ENCODE results near the gene EFL1.
"Not testable (repeated sequence)": the region's sequence is repeated elsewhere in the genome, so short reads cannot be mapped to it uniquely, and the experiment has no call there.

EFL1 gene

DNA sequence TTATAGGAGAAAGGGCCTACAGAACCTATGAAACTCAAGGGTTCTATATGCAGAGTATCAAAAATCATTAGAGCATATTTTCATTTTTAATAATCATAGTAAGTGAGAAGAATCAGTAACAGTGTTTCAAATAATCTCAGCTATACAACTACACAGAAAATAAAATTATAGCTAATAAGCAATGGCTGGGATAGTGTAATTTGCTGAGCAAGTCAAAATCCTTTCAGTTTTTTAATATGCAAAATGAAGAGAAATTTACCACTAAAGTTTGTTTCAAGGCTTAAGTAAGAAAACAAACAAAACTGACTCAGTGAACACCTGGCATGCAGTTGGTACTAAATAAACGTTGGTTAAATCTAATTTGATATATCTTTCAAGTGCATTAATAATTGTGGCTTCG, 66.2 kb downstream of the EFL1 start:
- no peak for DNase-seq (ENCODE audit: low spot score)

DNA sequence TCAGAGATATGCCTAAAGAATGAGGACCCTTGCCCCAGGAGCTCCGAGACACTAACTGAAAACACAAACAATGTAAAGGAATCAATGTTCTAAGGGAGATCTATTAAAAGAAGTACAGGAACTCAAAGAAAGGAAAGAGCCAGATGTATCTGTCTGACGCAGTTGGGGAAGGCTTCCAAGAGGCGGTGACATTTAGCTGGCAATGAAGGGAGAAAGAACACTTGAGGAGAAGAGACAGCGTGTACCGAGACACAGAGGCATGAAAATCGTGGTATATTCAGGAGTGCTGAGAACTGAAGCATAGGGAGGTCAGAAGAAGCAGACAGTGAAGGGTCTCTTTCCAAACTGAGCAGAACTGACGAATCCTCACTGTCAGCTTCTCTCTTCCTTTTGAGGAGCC, 66.7 kb downstream of the EFL1 start:
- DNase-seq (ENCODE audit: low spot score): not testable (repeated sequence)

DNA sequence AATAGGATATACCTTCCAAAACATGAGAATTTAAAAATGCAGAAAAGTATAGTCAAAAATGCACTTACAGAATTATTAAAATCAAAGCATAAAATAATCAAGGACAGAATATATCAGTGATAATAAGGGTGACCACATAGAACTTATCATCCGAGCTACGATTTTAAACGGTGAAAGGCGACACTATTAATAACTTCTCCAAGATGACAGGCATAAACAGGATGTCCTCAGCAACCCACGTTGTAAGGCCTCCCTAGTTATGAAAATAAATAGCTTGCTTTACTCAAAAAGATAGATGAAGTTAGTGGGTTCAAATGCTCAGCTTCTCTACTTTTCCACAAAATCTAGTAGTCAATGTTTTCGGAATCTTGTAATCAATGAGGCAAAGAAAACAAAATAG, 68.0 kb downstream of the EFL1 start:
- not testable (repeated sequence) for DNase-seq (ENCODE audit: low spot score)

DNA sequence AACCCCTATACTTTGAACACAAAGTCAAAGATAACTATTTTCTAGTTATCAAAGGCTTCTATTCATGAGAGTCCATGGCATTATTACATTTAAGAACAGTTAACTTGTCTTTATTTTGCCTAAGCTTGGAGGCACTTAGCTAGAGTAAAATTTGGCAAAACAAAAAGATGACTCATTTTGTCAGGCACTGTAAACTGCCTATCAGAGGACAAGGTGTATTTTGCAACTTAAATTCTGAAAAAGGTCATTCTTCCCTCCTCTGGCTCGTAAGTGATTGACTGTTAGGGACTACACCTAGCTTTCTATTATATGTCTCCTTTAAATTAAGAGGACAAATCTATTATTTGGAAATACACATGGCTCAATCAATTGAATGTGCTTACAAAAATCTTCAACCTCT, 69.1 kb downstream of the EFL1 start:
- DNase-seq (ENCODE audit: low spot score): not testable (repeated sequence)

DNA sequence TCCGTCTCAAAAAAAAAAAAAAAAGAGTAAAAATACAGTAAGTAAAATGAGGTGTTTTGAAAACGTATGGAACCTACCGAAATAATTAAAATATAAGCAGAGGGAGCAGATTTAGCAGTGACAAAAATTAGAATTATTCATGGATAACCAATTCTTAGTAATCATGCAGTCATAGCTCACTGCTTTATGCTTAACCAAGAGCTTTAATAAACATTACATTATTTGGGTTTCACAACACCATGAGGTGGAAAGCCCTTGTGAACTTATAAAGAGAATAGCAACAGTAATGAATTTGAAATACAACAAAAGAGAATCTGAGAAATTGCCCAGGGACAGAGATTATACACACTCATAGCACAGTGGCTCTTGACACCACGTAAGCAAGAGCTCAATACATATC, 70.1 kb downstream of the EFL1 start:
- not testable (repeated sequence) for DNase-seq (ENCODE audit: low spot score)

DNA sequence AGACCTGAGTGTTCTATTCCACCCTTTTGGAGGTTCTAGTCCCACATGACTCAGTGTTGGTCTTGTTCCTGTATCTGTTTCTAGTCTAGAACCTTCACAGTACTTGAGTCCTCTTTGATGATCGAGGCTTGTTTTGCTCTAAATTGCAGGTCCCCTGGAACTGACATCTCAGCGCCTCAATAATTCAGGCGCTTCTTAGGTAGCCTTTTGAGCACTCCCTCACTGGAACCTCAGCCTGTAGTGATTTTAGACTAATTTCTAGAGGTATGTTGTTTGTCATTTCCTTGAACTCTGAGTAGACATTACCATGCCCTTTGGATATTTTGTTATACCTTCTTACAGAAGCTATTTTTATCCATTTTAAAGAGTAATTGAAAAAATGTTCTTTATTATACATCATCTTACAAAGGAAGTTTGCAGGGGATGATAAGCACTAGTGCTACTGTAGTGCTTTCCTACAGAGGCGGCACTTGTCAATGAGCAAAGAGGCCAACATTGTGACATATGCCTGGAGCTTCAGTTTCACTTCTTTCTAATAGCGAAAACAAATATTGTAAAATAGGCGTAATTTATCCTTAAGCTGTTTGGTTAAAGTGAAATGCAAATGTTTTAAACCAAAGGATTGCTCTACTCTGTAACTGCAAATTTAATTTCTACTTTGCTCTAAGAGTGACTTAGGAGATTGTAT, 75.7 kb downstream of the EFL1 start:
- DNase-seq (ENCODE audit: low spot score): no peak

DNA sequence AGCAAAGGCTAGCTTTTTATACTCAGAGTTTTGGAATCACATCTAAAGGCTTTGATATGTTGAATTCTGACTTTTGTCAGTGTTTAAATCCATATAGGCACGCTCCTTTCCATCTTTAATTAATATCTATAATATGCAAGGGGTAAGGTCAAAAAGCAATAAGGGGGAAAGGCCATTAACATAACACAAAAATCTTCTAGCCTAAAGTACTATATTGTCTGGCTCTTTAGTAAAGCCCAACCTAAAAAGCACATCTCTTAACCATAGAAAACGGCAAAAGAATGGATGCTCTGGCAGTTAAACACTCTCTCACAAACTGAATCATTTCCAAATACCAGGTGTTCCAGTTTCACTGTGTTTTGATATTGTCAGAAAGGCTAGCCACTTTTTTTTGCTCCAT, 76.4 kb downstream of the EFL1 start:
- DNase-seq (ENCODE audit: low spot score): no peak

DNA sequence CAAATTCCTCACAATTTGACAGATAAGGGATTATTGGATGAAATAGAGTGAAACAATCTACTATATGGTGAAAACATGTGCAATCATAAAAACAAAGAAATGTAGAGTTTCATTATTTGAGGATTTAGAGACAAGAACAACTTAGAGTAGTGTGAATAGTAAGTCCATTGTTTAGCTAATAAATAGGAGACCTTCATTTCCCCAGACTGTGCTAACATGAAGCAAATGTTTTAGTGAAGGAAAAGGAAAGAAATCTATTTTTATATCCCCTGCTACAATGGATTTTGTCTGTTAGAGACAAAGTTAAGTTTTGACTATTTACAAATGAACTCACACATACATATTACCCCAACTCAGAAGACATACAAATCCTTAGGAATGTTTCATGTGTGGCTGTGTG, 77.8 kb downstream of the EFL1 start:
- DNase-seq (ENCODE audit: low spot score): no peak

DNA sequence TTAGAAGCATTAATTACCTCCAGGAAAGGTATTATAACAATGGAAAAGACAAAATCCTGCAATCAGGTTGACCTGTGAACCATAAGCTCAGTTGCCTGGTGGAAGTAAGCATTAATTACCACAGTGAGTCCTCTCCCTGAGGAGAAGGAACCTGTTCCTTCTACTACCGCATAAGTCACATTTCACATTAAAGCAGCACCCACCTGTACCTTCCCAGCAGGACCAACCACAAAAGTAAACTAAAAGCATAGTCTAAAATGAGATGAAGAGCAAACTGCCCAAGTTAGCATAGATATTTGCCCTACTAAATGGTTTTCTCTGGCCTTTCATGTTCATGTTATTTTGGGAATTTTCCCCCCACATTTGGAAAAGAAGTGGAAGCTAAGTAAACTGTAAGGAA, 78.2 kb downstream of the EFL1 start:
- no peak for DNase-seq (ENCODE audit: low spot score)

DNA sequence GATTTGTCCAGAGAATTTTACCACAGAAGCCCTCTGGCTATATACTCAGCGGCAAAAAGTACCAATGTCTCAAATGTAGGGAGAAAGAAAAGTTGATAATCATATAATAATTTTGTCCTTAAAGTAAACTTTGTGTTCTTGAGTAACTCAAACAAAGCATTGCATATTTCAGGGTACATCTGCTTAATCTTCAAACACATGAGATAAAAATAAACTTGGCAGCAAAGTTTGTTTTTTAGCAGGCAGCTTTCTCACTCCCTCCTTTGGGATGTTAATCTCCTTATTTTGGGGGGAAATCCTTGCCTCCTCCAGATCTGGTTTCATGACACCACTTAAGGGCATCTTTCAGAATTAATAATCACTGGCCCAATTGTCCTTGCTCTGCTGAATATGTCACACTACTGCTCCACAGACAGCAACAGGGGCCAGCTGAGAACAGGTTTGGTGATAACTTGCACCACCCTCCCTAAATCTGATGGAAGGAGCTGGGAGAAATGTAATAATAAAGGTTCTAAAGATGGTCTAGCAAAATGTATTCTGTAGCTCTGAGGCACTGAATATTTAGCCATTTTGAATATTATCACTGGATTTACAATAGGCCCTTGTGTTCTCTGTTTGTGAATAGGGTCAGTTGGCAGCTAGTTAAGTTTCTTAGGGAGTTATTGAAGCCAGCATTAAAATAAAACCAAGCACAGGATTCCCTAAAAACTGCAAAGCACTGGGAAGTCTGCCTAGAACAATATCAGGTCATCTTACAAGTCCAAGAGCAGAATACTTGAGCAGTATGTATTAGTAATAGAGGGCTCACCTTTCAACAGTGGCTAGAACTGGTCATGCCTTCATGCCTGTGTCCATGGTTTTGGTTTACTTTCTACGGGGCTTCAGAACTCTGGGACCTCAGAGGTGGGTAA, 79.2 kb downstream of the EFL1 start:
- DNase-seq (ENCODE audit: low spot score): no peak

DNA sequence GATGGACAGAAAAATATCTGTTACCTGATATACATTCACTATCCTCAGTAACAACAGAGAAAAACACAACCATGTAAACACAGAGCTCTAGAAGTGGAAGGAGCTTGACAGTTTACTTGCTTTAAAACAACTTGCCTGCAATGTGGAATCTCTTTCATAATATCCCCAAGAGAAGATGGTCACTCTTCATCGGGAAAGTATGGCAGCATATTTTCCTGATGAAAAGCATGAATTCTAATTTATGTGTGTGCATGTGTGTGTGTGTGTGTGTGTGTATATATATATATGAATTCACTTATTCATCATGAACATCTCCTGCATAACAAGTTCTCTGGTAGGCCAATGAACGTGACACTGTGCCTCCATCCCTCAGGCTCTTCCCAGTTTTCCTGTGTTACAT, 81.2 kb downstream of the EFL1 start:
- DNase-seq (ENCODE audit: low spot score): no peak

DNA sequence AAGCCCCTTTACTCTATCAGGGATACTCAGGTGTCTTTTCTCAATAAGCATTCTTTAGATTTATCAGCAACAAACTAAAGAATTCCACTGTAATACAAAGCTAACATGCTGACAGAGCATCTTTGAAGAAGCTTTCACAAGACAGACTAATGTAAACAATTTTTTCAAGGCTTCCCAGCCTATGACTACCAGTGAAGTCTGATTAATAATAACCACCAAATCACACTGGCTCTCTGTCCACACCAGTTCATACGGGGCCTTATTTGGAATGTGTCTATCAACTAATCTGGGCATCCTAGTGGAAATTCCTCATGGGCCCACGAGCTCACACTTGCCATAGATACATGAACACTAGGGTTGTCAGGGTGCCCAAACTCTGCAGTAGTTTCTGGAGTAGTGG, 84.5 kb downstream of the EFL1 start:
- no peak for DNase-seq (ENCODE audit: low spot score)

DNA sequence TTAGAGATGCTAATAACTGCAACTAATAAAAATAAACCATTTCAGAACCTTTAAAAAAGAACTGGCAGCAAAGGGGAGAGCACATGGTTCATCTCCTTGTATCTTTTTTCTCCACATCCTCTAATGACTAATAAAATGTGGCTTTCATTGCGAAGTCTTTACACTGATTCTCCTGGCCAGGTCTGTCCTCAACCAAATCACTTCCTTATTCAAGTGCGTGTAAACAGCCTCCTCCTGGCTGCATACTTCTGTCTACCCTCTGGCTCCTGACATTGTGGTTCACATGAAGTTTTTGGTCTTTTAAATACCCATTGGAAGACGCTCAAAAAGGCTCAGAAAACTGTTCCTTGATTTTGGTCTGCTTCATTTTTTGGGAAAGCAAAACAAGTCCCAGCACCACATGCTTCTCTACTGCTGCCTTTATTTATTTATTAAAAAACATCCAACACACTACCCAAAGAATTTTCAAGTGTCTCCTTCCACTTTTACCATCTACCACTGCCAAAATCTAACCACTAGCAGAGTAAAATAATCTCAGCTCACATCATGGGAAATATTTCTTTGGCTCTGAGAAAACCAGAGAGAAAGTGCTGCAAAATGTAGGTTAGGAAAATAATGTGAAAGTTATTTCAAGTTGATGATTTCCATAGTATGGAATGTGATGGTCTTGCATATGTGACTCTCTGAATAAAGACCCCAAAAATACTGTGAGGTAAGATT, 85.1 kb downstream of the EFL1 start:
- DNase-seq (ENCODE audit: low spot score): no peak

DNA sequence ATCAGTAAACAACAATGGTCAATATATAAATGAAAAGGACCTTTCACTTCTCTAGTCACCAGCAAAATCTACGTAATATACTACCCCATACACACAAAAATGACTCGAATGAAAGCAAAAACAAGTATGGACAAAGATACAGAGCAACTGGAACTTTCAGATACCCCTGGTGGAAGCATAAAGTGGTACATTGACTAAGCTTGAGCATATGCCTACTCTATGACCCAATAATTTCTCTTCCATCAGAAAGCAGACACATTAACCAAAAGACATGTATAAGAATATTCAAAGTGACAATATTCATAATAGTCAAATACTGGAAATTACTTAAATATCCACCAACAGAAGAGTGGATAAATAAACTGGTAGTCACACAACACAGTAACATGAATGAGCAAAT, 86.0 kb downstream of the EFL1 start:
- no peak for DNase-seq (ENCODE audit: low spot score)

DNA sequence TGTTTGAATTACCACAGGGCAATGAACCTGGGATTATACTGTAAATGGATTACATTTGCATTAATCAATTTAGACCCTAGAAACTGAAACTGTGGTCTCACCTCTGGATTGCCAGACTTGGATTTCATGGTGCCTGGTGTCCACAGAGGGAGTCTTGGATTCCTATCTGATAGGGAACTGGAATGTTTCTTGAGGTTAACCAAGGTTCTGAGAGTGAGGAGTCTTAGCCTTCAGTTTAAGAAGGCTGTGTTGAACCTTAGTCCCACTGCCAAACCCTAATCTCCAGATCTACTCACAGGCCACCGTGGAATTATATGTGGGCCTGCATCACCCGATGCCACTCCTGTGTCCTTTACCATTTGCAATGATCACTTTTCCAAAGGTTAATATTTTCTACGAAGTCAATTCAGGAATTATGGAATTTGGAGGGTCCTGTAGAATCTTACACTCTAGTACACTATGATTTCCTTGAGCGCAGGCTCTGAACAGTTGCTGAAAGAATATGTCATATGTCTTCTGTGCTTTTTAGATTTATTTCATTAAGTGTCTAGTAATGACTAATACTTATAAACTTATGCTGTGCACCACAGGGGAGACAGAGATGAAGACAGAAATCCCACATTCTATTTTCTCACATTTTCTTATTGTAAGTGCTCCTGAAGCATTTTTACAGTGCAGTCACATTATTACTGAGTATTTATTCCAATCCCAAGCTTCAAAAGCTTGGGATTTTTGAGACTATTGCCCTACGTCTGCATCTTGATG, 87.9 kb downstream of the EFL1 start:
- no peak for DNase-seq (ENCODE audit: low spot score)

DNA sequence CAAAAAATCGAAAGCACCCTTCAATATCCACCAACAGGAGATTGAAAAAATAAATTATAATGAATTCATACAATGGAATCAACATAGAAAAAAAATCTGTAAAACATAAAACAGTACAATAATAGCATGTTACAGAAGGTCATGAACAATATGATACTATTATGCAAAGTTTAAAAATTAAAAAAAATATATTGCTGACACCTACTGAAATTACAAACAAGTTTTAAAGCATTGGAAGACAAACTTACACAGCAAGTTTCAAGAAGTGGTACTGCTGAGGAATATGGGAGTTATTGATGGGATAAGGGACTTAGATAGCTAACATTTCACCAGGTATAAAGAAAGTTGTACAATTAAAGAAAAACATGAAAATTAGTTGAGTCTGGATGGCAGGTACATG, 89.4 kb downstream of the EFL1 start:
- no peak for DNase-seq (ENCODE audit: low spot score)

DNA sequence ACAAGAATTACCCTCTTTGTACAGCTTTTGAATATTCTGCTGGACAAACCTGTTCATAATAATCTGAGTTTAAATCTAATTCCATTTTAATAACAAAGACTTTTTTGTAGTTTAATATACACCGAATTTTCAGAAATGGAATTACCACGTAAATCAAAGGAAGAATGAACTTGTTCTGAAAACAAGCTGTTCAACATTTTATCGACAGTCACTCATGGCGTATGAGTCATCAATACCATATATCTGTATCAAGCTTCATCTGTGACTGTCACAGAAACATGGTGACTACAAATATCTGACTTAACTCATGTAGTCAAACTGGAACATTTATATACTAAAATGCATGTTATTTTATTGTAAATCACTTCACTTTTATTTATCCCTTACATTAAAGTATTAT, 90.0 kb downstream of the EFL1 start:
- DNase-seq (ENCODE audit: low spot score): no peak

DNA sequence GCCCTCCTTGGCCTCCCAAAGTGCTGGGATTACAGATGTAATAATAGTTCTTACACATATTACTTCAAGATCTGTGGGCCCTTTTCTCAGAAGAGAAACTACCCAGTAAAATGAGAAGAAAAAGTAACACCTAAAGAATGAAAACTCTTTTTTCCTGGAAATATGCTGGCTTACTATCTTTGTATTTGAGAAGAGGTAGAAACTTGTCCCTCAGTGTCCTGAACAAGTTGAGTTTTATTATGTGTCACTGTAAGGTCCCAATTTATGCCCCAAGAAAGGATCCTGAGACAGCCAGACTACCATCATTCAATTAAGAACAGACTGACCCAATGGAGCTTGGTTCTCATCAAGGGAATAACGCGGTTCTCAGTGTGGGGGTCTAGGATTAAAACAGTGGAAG, 93.8 kb downstream of the EFL1 start:
- DNase-seq (ENCODE audit: low spot score): no peak

DNA sequence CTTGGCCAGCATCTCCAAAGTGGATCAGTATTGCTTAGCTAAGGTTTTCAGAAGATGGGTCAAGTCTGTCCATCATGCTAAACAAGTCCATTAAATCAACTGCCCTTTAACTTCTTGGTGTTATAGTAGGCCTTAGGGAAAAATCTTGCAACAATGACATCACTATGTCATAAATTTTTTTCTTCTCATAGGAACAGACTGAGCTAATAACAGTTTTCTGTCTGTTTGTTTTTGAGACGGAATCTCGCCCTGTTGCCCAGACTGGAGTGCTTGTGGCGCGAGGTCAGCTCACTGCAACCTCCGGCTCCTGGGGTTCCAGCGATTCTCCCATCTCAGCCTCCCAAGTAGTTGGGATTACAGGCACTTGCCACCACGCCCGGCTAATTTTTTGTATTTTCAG, 94.2 kb downstream of the EFL1 start:
- no peak for DNase-seq (ENCODE audit: low spot score)

DNA sequence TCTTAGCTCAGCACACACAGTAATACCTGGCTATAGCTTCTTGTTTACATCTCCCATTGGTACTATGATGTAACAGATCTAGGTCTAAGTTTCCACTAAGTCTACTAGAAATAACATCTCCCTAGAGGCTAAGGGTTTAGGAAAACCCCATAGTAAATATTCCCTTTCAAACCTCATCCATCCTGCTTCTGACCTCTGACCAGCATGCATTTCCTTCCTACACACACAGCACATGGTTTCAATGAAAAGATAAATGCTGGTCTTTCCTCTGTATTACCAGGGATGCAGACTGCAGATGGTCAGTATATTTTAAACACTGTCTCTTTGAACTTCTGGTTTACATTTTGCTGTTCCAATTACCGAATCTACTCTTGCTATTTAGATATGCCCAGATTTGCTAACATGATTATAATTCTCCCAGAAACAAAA, 96.6 kb downstream of the EFL1 start:
- DNase-seq (ENCODE audit: low spot score): no peak

DNA sequence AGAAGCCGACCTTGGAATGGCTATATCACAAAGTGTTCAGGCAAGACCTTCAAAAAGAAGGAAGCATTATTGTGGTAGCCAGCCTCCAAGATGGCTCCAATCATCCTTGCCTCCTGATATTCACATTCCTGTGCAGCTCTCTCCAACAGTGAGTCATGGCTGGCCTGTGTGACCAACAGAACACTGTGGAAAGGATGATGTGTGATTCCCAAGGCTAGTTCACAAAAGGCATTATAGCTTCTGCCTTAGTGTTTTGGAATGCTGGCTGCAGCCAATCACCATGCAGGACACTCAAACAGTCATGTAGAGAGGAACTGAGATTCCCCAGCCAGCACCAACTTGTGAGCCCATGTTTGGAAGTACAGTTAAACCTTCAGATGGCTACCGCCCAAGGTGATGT, 102.6 kb downstream of the EFL1 start:
- no peak for DNase-seq (ENCODE audit: low spot score)

DNA sequence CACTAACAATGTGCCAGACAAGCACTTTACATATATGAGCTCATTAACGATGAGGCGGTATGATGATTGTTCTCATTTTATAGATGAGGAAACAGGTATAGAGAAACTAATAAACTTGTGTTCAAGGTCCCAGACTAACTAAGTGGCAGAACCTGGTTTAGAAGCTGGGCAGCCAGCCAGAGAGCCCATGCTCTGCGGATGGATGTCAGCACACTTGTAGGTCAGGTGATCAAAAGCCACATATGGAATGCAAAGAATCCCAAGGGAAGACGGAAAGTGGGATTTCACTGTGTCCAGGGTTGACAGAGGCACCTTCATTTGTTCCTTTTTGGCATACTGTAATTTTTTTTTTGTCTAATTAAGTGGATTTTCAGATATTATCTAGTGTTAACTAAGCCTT, 103.7 kb downstream of the EFL1 start:
- no peak for DNase-seq (ENCODE audit: low spot score)

Data from HuH-7.5 (cell line).